Endothelial cell of umbilical vein (primary cell): Measurements from ENCODE around the gene PRKCQ. TPM values are rescaled to one million over a fixed set of nuclear protein-coding genes. Genes with fewer than 3 reads are reported as not detected.

Experiments
- BruUV-seq: library from RNA; stranded (reverse); fragments of 400-500 nt; replicated peaks from 2 replicates; lab custom pipeline; 2021; lab: Mats Ljungman, UMichigan
- CTCF ChIA-PET: fragments of 300-600, 350-600 bp; sonication (Branson Sonifier 250); formaldehyde crosslinking; loops from one replicate; lab custom pipeline; 2021; ENCODE audit warnings: antibody characterized with exemption, inconsistent platforms; lab: Charles Lee
- POLR2A ChIA-PET: fragments of 300-600, 350-600 bp; sonication (Branson Sonifier 250); formaldehyde crosslinking; loops from one replicate; lab custom pipeline; 2021; ENCODE audit warnings: antibody characterized with exemption, inconsistent platforms; lab: Charles Lee
- DNase-seq: peaks from one replicate; pipeline ENCODE4 v3.0.0-alpha.2; 2011; ENCODE audit warnings: low read depth, low spot score
- FAIRE-seq: peaks from 2 replicates; lab custom pipeline; 2011; peaks lifted over from hg19 to GRCh38; lab: Jason Lieb, UNC
- H2AFZ ChIP-seq: 2 replicates; pipeline ENCODE4 v1.6.0; 2012; ENCODE audit warnings: low read depth, low read length, control low read depth, inconsistent platforms
- H3K27ac ChIP-seq: 2 replicates; pipeline ENCODE4 v1.5.1; 2011; ENCODE audit warnings: low read depth, mild to moderate bottlenecking, control low read depth, low read length, moderate library complexity; ENCODE audit not compliant: insufficient read depth
- H3K27me3 ChIP-seq, 2 experiments: 2 replicates each; pipeline versions ENCODE4 v1.6.0 to v1.6.1; 2011; ENCODE audit warnings: low read length in 2 of 2, mixed read lengths in 1 of 2; ENCODE audit not compliant: control insufficient read depth in 2 of 2, insufficient read depth in 2 of 2
- H3K36me3 ChIP-seq, 2 experiments: 2 replicates in 1 of 2; 3 replicates in 1 of 2; pipeline ENCODE4 v1.5.1; 2011; ENCODE audit warnings: low read length in 2 of 2, mild to moderate bottlenecking in 1 of 2, moderate library complexity in 1 of 2; ENCODE audit not compliant: control insufficient read depth in 2 of 2, insufficient read depth in 2 of 2; ENCODE audit errors: extremely low read depth in 1 of 2
- H3K4me1 ChIP-seq: 3 replicates; pipeline ENCODE4 v1.5.1; 2011; ENCODE audit warnings: mild to moderate bottlenecking, low read length; ENCODE audit not compliant: control insufficient read depth, insufficient read depth; ENCODE audit errors: extremely low read depth
- H3K4me2 ChIP-seq: 2 replicates; pipeline ENCODE4 v1.6.1; 2011; ENCODE audit warnings: low read length, control low read depth, mixed read lengths; ENCODE audit not compliant: insufficient read depth
- H3K4me3 ChIP-seq, 3 experiments: fragments of 200-600 bp in 1 of 3; sonication (generic), shearing (Covaris generic) in 1 of 3; replicated peaks in 1 of 3; 2 replicates each; pipeline ENCODE4 v1.5.1; 2011 to 2016; ENCODE audit warnings: control low read depth in 3 of 3, low read length in 3 of 3, mild to moderate bottlenecking in 2 of 3, inconsistent platforms in 1 of 3, low read depth in 1 of 3, moderate library complexity in 1 of 3; ENCODE audit not compliant: insufficient read depth in 1 of 3
- H3K79me2 ChIP-seq: 2 replicates; pipeline ENCODE4 v1.6.0; 2012; ENCODE audit warnings: low read length, inconsistent platforms; ENCODE audit not compliant: control insufficient read depth, insufficient read depth
- H3K9ac ChIP-seq: replicated peaks from 2 replicates; pipeline ENCODE3; 2011; ENCODE audit warnings: low read length, control low read depth; ENCODE audit not compliant: insufficient read depth; ENCODE audit errors: extremely low read depth
- H3K9me1 ChIP-seq: replicated peaks from 3 replicates; pipeline ENCODE4 v1.6.0; 2011; ENCODE audit warnings: mild to moderate bottlenecking, low read length; ENCODE audit not compliant: control insufficient read depth, insufficient read depth; ENCODE audit errors: extremely low read depth
- H3K9me3 ChIP-seq: replicated peaks from 2 replicates; pipeline ENCODE4 v1.5.1; 2012; ENCODE audit warnings: low read length, inconsistent platforms; ENCODE audit not compliant: control insufficient read depth, insufficient read depth
- H4K20me1 ChIP-seq: replicated peaks from 2 replicates; pipeline ENCODE3; 2011; ENCODE audit warnings: mild to moderate bottlenecking, low read length; ENCODE audit not compliant: control insufficient read depth, insufficient read depth; ENCODE audit errors: extremely low read depth
- EZH2 ChIP-seq: IDR thresholded peaks from 2 replicates; pipeline ENCODE4 v1.6.1; 2012; ENCODE audit warnings: borderline replicate concordance, low read depth, mild to moderate bottlenecking, moderate library complexity, low read length, inconsistent platforms; ENCODE audit not compliant: severe bottlenecking
- FOS ChIP-seq: IDR thresholded peaks from 2 replicates; pipeline ENCODE4 v1.6.1; 2011; ENCODE audit warnings: mild to moderate bottlenecking, low read length, moderate library complexity, borderline replicate concordance; ENCODE audit not compliant: insufficient read depth
- JUN ChIP-seq: IDR thresholded peaks from 2 replicates; pipeline ENCODE4 v1.6.1; 2011; ENCODE audit warnings: borderline replicate concordance, low read depth; ENCODE audit not compliant: insufficient read length, insufficient read depth
- POLR2A ChIP-seq: IDR thresholded peaks from 2 replicates; pipeline ENCODE4 v1.6.1; 2012; ENCODE audit warnings: low read depth, mild to moderate bottlenecking, control low read depth, low read length
- POLR2AphosphoS5 ChIP-seq: IDR thresholded peaks from 2 replicates; pipeline ENCODE4 v1.6.1; 2012; ENCODE audit warnings: low read depth, mild to moderate bottlenecking, control low read depth, low read length, moderate library complexity; ENCODE audit not compliant: insufficient read depth
- dilution Hi-C: fragments of 300-500 bp; cut with MboI; formaldehyde crosslinking; loops from one replicate; pipeline ENCODE4 v1.15.0; 2019; ENCODE audit warnings: low sequenced_read_pairs; ENCODE audit not compliant: extremely low pct_ligation_motif_present
- intact Hi-C: fragments of 100-400 bp; cut with micrococcal nuclease; formaldehyde crosslinking; loops from one replicate; pipeline ENCODE4 v1.10.0; 2022
- polyA plus RNA-seq, 4 experiments: library from polyadenylated mRNA; depleted of rRNA in 3 of 4; stranded (reverse) in 3 of 4; unstranded in 1 of 4; fragments of >200 nt; gene quantifications; 2 replicates each; pipeline versions ENCODE4 v1.2.1 to v1.2.3, GENCODE V29; 2011 to 2012; ENCODE audit warnings: missing spikeins in 1 of 4
- total RNA-seq: library from RNA; stranded (reverse); gene quantifications from 2 replicates; pipeline ENCODE4 v1.2.3, GENCODE V29; 2021
- TF ChIP-seq, protein P1 (sequence below), 2 donors: IDR thresholded peaks; 1 replicate in 1 of 2; 2 replicates in 1 of 2; pipeline ENCODE4 v1.5.1; 2011; ENCODE audit warnings: low read length in 2 of 2, mild to moderate bottlenecking in 2 of 2, moderate library complexity in 2 of 2, control low read depth in 1 of 2, inconsistent platforms in 1 of 2, low read depth in 1 of 2; ENCODE audit not compliant: insufficient read depth in 1 of 2; ENCODE audit errors: extremely low read depth in 1 of 2

PRKCQ gene
- total and polyA plus RNA-seq, 2 donors (not counting 3 experiments of a cell fraction or from before 2014, with no cell fraction given): 0.32 to 0.55 TPM

DNA sequence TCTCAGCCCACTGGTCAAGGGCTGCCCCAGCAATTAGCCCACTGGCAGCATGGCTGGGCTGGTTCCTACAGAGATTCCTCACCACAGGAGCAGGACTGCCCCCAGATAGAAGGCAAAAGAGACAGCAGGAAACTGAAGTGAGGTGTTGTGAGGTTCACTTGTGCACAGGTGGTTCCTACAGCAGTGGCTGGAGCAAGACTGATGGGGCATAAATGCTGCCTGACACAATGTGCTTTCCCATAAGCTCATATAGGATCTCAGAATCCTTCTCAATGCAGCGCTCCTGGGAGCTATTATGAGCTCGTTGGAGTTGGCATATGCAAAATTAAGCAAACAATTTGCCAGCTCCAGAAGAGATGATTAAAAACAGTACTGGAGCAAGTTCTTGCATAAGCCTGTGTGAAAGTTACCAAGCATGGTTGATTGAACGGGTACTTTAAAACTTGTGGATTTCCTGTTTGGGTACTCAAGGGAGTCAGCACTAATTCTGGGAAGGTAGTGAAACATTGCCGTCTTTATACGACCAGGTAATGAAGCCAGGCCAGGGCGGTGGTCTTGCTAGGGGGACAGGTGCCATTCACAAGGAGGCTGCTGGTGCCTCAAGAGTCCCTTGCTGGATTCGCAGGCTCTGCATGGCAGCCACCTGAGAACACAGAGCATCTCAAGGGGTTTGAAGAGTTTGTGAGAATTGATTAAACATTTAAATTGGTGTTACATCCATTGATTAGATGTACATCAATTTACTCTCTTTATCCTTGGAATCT is 20.3 kb upstream of the PRKCQ start:
- no peaks in the 10 kb centered on the region for H3K27me3 ChIP-seq
- ChIA-PET CTCF (interaction anchor here (2.6 kb wide), 1 partner anchor 11 kb away, joined by 5 read pairs; no protein-coding TSS in a partner anchor), POLR2A (no interaction called here)
- FAIRE-seq: no peak
- intact Hi-C loops: no loop called here
- no peaks in the 10 kb centered on the region for H3K9me3 ChIP-seq
- no peak overlapping the region for H3K9ac ChIP-seq
- H2AFZ ChIP-seq: no peak overlapping the region
- TF ChIP-seq JUN: no peak
- no peak for TF ChIP-seq POLR2AphosphoS5
- TF ChIP-seq, protein P1, sequence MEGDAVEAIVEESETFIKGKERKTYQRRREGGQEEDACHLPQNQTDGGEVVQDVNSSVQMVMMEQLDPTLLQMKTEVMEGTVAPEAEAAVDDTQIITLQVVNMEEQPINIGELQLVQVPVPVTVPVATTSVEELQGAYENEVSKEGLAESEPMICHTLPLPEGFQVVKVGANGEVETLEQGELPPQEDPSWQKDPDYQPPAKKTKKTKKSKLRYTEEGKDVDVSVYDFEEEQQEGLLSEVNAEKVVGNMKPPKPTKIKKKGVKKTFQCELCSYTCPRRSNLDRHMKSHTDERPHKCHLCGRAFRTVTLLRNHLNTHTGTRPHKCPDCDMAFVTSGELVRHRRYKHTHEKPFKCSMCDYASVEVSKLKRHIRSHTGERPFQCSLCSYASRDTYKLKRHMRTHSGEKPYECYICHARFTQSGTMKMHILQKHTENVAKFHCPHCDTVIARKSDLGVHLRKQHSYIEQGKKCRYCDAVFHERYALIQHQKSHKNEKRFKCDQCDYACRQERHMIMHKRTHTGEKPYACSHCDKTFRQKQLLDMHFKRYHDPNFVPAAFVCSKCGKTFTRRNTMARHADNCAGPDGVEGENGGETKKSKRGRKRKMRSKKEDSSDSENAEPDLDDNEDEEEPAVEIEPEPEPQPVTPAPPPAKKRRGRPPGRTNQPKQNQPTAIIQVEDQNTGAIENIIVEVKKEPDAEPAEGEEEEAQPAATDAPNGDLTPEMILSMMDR (IDR thresholded peaks at IDR 0.05; ENCODE audit: extremely low read depth in 1 of 2, insufficient read depth in 1 of 2, low read depth in 1 of 2, low read length in 2 of 2): no peak
- no peak for TF ChIP-seq POLR2A
- no peak for TF ChIP-seq FOS
- no peak for TF ChIP-seq EZH2
- H3K4me3 ChIP-seq: no peak overlapping the region
- H3K4me2 ChIP-seq: no peak overlapping the region
- dilution Hi-C loops: no loop called here
- no peaks in the 10 kb centered on the region for H3K79me2 ChIP-seq
- no peak for DNase-seq
- no TSS peak for BruUV-seq
- H3K27ac ChIP-seq: no peak overlapping the region
- H3K36me3 ChIP-seq: no peaks in the 10 kb centered on the region
- H3K9me1 ChIP-seq: no peaks in the 10 kb centered on the region
- H3K4me1 ChIP-seq: no peaks in the 10 kb centered on the region
- H4K20me1 ChIP-seq: no peaks in the 10 kb centered on the region
